GM23248 (cell line): Measurements from ENCODE around the gene SYNE2.

Experiments
- EZH2 ChIP-seq: fragments of 200-600 bp; sonication (generic); IDR thresholded peaks from 2 replicates; pipeline ENCODE4 v1.6.1; 2018; ENCODE audit warnings: antibody characterized with exemption, mild to moderate bottlenecking; ENCODE audit not compliant: insufficient read depth, poor library complexity, severe bottlenecking
- EZH2phosphoT487 ChIP-seq: fragments of 200-600 bp; sonication (generic); IDR thresholded peaks from 2 replicates; pipeline ENCODE4 v1.6.1; 2018; ENCODE audit warnings: antibody characterized with exemption, moderate library complexity, mild to moderate bottlenecking, low read depth; ENCODE audit not compliant: insufficient read depth

- TF ChIP-seq EZH2phosphoT487 (no peak), EZH2 (no peak)
Observed at GRCh38 chr14:63982629-63983028, 129.8 kb downstream of the SYNE2 start.
